ENCODE data around the gene CD7. TPM values are rescaled to one million over a fixed set of nuclear protein-coding genes. Genes with fewer than 3 reads are reported as not detected.

CD7 gene
- total RNA-seq, 1 experiment from 2014 or later: 0.74 TPM

GRCh38 chr17:82355770-82356427 is 38.5 kb upstream of the CD7 start (continued):
- no peak for TF ChIP-seq ATF6 (CRISPR knock-in tag; IDR thresholded peaks at IDR 0.05)
- no peak for TF ChIP-seq ETV6 (CRISPR knock-in tag; IDR thresholded peaks at IDR 0.05)
- no peak for TF ChIP-seq E2F1 (CRISPR knock-in tag; IDR thresholded peaks at IDR 0.05)

- Mint-ChIP-seq H3K27ac (no peak overlapping the region), H3K4me3 (no peak overlapping the region), H3K36me3 (no peaks in the 10 kb centered on the region), H3K9me3 (no peaks in the 10 kb centered on the region), H3K4me1 (peaks cover 7% of the 10 kb centered on the region), H3K27me3 (ENCODE audit: low read depth) (peaks cover 9% of the 10 kb centered on the region; the same call in 1 of the 2 replicates)
- ChIA-PET POLR2A (no interaction called here), CTCF (no interaction called here)
- DNase-seq (ENCODE audit: low spot score): no peak
- TF ChIP-seq TP53 (CRISPR knock-in tag; IDR thresholded peaks at IDR 0.05): no peak
- TF ChIP-seq, protein P1, sequence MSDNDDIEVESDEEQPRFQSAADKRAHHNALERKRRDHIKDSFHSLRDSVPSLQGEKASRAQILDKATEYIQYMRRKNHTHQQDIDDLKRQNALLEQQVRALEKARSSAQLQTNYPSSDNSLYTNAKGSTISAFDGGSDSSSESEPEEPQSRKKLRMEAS (CRISPR knock-in tag; IDR thresholded peaks at IDR 0.05): no peak
- TF ChIP-seq, protein P2, sequence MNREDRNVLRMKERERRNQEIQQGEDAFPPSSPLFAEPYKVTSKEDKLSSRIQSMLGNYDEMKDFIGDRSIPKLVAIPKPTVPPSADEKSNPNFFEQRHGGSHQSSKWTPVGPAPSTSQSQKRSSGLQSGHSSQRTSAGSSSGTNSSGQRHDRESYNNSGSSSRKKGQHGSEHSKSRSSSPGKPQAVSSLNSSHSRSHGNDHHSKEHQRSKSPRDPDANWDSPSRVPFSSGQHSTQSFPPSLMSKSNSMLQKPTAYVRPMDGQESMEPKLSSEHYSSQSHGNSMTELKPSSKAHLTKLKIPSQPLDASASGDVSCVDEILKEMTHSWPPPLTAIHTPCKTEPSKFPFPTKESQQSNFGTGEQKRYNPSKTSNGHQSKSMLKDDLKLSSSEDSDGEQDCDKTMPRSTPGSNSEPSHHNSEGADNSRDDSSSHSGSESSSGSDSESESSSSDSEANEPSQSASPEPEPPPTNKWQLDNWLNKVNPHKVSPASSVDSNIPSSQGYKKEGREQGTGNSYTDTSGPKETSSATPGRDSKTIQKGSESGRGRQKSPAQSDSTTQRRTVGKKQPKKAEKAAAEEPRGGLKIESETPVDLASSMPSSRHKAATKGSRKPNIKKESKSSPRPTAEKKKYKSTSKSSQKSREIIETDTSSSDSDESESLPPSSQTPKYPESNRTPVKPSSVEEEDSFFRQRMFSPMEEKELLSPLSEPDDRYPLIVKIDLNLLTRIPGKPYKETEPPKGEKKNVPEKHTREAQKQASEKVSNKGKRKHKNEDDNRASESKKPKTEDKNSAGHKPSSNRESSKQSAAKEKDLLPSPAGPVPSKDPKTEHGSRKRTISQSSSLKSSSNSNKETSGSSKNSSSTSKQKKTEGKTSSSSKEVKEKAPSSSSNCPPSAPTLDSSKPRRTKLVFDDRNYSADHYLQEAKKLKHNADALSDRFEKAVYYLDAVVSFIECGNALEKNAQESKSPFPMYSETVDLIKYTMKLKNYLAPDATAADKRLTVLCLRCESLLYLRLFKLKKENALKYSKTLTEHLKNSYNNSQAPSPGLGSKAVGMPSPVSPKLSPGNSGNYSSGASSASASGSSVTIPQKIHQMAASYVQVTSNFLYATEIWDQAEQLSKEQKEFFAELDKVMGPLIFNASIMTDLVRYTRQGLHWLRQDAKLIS (CRISPR knock-in tag; IDR thresholded peaks at IDR 0.05; ENCODE audit: borderline replicate concordance): no peak
- no peak for TF ChIP-seq HMGXB4 (CRISPR knock-in tag; IDR thresholded peaks at IDR 0.05)
- TF ChIP-seq, protein P3, sequence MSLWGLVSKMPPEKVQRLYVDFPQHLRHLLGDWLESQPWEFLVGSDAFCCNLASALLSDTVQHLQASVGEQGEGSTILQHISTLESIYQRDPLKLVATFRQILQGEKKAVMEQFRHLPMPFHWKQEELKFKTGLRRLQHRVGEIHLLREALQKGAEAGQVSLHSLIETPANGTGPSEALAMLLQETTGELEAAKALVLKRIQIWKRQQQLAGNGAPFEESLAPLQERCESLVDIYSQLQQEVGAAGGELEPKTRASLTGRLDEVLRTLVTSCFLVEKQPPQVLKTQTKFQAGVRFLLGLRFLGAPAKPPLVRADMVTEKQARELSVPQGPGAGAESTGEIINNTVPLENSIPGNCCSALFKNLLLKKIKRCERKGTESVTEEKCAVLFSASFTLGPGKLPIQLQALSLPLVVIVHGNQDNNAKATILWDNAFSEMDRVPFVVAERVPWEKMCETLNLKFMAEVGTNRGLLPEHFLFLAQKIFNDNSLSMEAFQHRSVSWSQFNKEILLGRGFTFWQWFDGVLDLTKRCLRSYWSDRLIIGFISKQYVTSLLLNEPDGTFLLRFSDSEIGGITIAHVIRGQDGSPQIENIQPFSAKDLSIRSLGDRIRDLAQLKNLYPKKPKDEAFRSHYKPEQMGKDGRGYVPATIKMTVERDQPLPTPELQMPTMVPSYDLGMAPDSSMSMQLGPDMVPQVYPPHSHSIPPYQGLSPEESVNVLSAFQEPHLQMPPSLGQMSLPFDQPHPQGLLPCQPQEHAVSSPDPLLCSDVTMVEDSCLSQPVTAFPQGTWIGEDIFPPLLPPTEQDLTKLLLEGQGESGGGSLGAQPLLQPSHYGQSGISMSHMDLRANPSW (CRISPR knock-in tag; conservative IDR thresholded peaks at IDR 0.05; ENCODE audit: low read depth): no peak
- TF ChIP-seq FOXP1 (CRISPR knock-in tag; IDR thresholded peaks at IDR 0.05; ENCODE audit: borderline replicate concordance): no peak
- TF ChIP-seq CTCF (IDR thresholded peaks at IDR 0.05): no peak
- TF ChIP-seq, protein P4, sequence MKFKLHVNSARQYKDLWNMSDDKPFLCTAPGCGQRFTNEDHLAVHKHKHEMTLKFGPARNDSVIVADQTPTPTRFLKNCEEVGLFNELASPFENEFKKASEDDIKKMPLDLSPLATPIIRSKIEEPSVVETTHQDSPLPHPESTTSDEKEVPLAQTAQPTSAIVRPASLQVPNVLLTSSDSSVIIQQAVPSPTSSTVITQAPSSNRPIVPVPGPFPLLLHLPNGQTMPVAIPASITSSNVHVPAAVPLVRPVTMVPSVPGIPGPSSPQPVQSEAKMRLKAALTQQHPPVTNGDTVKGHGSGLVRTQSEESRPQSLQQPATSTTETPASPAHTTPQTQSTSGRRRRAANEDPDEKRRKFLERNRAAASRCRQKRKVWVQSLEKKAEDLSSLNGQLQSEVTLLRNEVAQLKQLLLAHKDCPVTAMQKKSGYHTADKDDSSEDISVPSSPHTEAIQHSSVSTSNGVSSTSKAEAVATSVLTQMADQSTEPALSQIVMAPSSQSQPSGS (CRISPR knock-in tag; IDR thresholded peaks at IDR 0.05; ENCODE audit: borderline replicate concordance, low read depth): no peak
- TF ChIP-seq ZNF232 (CRISPR knock-in tag; IDR thresholded peaks at IDR 0.05): no peak
- ATAC-seq: no peak
These were observed 37.4 kb upstream of the CD7 start for GRCh38 chr17:82354804-82355308.

Measured in WTC11 (cell line).